ENCODE measurements around the gene CCL18. TPM values are rescaled to one million over a fixed set of nuclear protein-coding genes. Genes with fewer than 3 reads are reported as not detected.
"Not testable (repeated sequence)": the region's sequence is repeated elsewhere in the genome, so short reads cannot be mapped to it uniquely, and the experiment has no call there.

The CCL18 gene
- total and polyA plus RNA-seq, 2 donors (not counting 3 experiments of a cell fraction or from before 2014, with no cell fraction given) = not detected

DNA sequence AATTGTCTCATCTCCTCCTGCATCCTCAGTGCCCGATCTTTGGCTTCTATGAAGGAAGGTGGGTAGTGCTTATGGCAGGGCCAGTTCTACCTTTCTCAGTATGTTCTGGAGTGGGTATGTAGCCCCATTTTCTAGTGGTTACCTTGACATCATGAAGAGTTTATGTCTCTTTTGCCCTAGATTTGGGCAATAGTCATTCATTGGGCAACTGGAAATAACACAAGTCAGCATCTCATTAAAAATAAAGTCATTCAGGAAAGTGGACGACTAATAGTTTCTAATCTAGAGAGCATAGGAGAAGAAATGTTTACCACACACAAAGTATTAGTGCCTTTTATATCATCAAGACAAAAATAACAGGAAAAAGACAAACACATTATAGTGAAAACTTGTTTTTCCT is 19.6 kb downstream of the CCL18 start:
- H4K20me1 ChIP-seq (replicated peaks; ENCODE audit: control insufficient read depth, extremely low read depth, insufficient read depth, low read length); H3K4me3 ChIP-seq (replicated peaks in 1 of 3; ENCODE audit: insufficient read depth in 1 of 3, low read depth in 1 of 3, low read length in 3 of 3); BruUV-seq (replicated peaks); H3K4me1 ChIP-seq (ENCODE audit: control insufficient read depth, extremely low read depth, insufficient read depth, low read length); POLR2A ChIA-PET; H3K27ac ChIP-seq (ENCODE audit: insufficient read depth, low read depth, low read length); H2AFZ ChIP-seq (ENCODE audit: low read depth, low read length); H3K36me3 ChIP-seq (ENCODE audit: control insufficient read depth in 2 of 2, extremely low read depth in 1 of 2, insufficient read depth in 2 of 2, low read length in 2 of 2); H3K9me3 ChIP-seq (replicated peaks; ENCODE audit: control insufficient read depth, insufficient read depth, low read length); dilution Hi-C loops (cut with MboI; ENCODE audit: extremely low pct_ligation_motif_present, low sequenced_read_pairs); intact Hi-C loops (cut with micrococcal nuclease); H3K4me2 ChIP-seq (ENCODE audit: insufficient read depth, low read length); H3K27me3 ChIP-seq (ENCODE audit: control insufficient read depth in 2 of 2, insufficient read depth in 2 of 2, low read length in 2 of 2); FAIRE-seq; H3K9me1 ChIP-seq (replicated peaks; ENCODE audit: control insufficient read depth, extremely low read depth, insufficient read depth, low read length); H3K79me2 ChIP-seq (ENCODE audit: control insufficient read depth, insufficient read depth, low read length); DNase-seq (ENCODE audit: low read depth, low spot score); H3K9ac ChIP-seq (replicated peaks; ENCODE audit: extremely low read depth, insufficient read depth, low read length): not testable (repeated sequence)
- CTCF ChIA-PET = interaction anchor here (1.1 kb wide), 1 partner anchor 114 kb away, joined by 3 read pairs; no protein-coding TSS in a partner anchor

DNA sequence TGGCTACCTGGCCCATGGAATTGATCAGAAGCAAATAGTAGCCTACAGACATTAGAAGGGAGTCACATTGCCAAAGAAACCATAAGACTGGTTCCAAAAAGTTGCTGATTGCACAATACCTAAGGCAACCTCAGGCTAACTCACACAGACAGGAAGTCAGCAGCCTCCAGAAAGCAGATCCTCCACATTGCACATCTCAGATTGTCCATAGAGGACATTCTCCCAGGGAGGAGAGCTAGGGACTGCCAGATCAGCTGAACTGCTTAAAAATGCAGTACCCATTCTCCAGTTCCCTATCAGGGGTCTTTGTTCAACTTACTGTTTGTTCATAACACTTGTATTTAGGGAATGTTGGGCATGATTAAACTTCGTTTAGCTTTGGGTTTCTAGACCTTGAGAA is 21.7 kb downstream of the CCL18 start:
- Histone ChIP-seq H3K36me3 (ENCODE audit: control insufficient read depth in 2 of 2, extremely low read depth in 1 of 2, insufficient read depth in 2 of 2, low read length in 2 of 2) (no peaks in the 10 kb centered on the region), H3K9me3 (replicated peaks; ENCODE audit: control insufficient read depth, insufficient read depth, low read length) (no peaks in the 10 kb centered on the region), H3K9me1 (replicated peaks; ENCODE audit: control insufficient read depth, extremely low read depth, insufficient read depth, low read length) (no peaks in the 10 kb centered on the region), H3K4me2 (ENCODE audit: insufficient read depth, low read length) (no peak overlapping the region), H4K20me1 (replicated peaks; ENCODE audit: control insufficient read depth, extremely low read depth, insufficient read depth, low read length) (no peaks in the 10 kb centered on the region), H3K27me3 (ENCODE audit: control insufficient read depth in 2 of 2, insufficient read depth in 2 of 2, low read length in 2 of 2) (peaks cover 6 to 9% of the 10 kb centered on the region in 2 experiments), H3K79me2 (ENCODE audit: control insufficient read depth, insufficient read depth, low read length) (no peaks in the 10 kb centered on the region), H3K4me1 (ENCODE audit: control insufficient read depth, extremely low read depth, insufficient read depth, low read length) (no peaks in the 10 kb centered on the region), H3K4me3 (replicated peaks in 1 of 3; ENCODE audit: insufficient read depth in 1 of 3, low read depth in 1 of 3, low read length in 3 of 3) (no peak overlapping the region), H3K9ac (replicated peaks; ENCODE audit: extremely low read depth, insufficient read depth, low read length) (no peak overlapping the region), H2AFZ (ENCODE audit: low read depth, low read length) (no peak overlapping the region), H3K27ac (ENCODE audit: insufficient read depth, low read depth, low read length) (no peak overlapping the region)
- intact Hi-C loops (cut with micrococcal nuclease) = no loop called here
- CTCF ChIA-PET = interaction anchor here (1.0 kb wide), 1 partner anchor 17 kb away, joined by 3 read pairs; no protein-coding TSS in a partner anchor
- BruUV-seq (replicated peaks) = no TSS peak
- dilution Hi-C loops (cut with MboI; ENCODE audit: extremely low pct_ligation_motif_present, low sequenced_read_pairs) = no loop called here
- FAIRE-seq (no peak), DNase-seq (ENCODE audit: low read depth, low spot score) (no peak)
- TF ChIP-seq POLR2AphosphoS5 (IDR thresholded peaks at IDR 0.05; ENCODE audit: insufficient read depth, low read depth, low read length) = no peak
- TF ChIP-seq POLR2A (IDR thresholded peaks at IDR 0.05; ENCODE audit: low read depth, low read length) = no peak
- POLR2A ChIA-PET = no interaction called here
